Upper lobe of left lung (tissue), 6 donors: Measurements from ENCODE around the gene RABL2B. TPM values are rescaled to one million over a fixed set of nuclear protein-coding genes. Genes with fewer than 3 reads are reported as not detected.
"Not testable (repeated sequence)": the region's sequence is repeated elsewhere in the genome, so short reads cannot be mapped to it uniquely, and the experiment has no call there.

Experiments used
- ATAC-seq, 2 donors: fragments of 200-7000 bp; cut with Tn5 transposase; one replicate each; pipeline ENCODE4 v1.9.1; 2022; ENCODE audit warnings: mild to moderate bottlenecking in 2 of 2, moderate library complexity in 2 of 2; ENCODE audit not compliant: low FRiP score in 2 of 2
- DNase-seq, 2 donors: peaks; one replicate each; pipeline ENCODE4 v3.0.0-alpha.2; 2019 to 2020
- H3K27ac ChIP-seq, 4 donors: fragments of 200-600 bp; sonication (generic); one replicate each; pipeline ENCODE4 v1.5.1; 2016 to 2019
- H3K27me3 ChIP-seq, 4 donors: fragments of 200-600 bp; sonication (generic); one replicate each; pipeline ENCODE4 v1.5.1; 2017 to 2019
- H3K36me3 ChIP-seq, 4 donors: fragments of 200-600 bp; sonication (generic); one replicate each; pipeline ENCODE4 v1.5.1; 2016 to 2019
- H3K4me1 ChIP-seq, 4 donors: fragments of 200-600 bp; sonication (generic); one replicate each; pipeline ENCODE4 v1.5.1; 2018 to 2019
- H3K4me3 ChIP-seq, 4 donors: fragments of 200-600 bp; sonication (generic); one replicate each; pipeline ENCODE4 v1.5.1; 2017 to 2019; ENCODE audit warnings: mild to moderate bottlenecking in 2 of 4, moderate library complexity in 1 of 4
- H3K9me3 ChIP-seq, 4 donors: fragments of 200-600 bp; sonication (generic); one replicate each; pipeline ENCODE4 v1.5.1; 2018 to 2019
- POLR2A ChIP-seq, 4 donors: fragments of 450-650 bp; IDR thresholded peaks; one replicate each; pipeline ENCODE4 v1.5.1; 2016 to 2017; ENCODE audit warnings: antibody characterized with exemption in 4 of 4, mild to moderate bottlenecking in 2 of 4
- POLR2AphosphoS5 ChIP-seq, 2 donors: sonication (generic); formaldehyde crosslinking; IDR thresholded peaks; one replicate each; pipeline ENCODE4 v1.5.1; 2017; ENCODE audit warnings: antibody characterized with exemption in 2 of 2
- WGBS, 2 donors: methylation state at CpG; one replicate each; pipeline ENCODE4 v1.1.5; 2017 to 2018; 5-methylcytosine and 5-hydroxymethylcytosine counted together
- total RNA-seq, 6 donors: library from RNA; depleted of rRNA in 4 of 6; stranded (reverse); fragments of >200 nt in 4 of 6; gene quantifications; one replicate each; pipeline versions ENCODE4 v1.1.0 to v1.2.1, GENCODE V29; 2016 to 2021
- TF ChIP-seq, protein P1 (sequence below), 6 experiments: fragments of 450-650 bp in 4 of 6; fragments of 200-600 bp in 2 of 6; sonication (generic) in 2 of 6; IDR thresholded peaks; one replicate each; pipeline ENCODE4 v1.5.1; 2016 to 2019; ENCODE audit warnings: antibody characterized with exemption in 6 of 6
- donor health status: DM: no; HTN: no; CAD: no; lungs with moderate emphysema.
- donor health status: DM: no; HTN: yes; CAD: no; lungs with severe emphysema.

RABL2B gene
- total RNA-seq, result 10 to 100 TPM; 24.9 to 74.4 (median 38.1) TPM

DNA sequence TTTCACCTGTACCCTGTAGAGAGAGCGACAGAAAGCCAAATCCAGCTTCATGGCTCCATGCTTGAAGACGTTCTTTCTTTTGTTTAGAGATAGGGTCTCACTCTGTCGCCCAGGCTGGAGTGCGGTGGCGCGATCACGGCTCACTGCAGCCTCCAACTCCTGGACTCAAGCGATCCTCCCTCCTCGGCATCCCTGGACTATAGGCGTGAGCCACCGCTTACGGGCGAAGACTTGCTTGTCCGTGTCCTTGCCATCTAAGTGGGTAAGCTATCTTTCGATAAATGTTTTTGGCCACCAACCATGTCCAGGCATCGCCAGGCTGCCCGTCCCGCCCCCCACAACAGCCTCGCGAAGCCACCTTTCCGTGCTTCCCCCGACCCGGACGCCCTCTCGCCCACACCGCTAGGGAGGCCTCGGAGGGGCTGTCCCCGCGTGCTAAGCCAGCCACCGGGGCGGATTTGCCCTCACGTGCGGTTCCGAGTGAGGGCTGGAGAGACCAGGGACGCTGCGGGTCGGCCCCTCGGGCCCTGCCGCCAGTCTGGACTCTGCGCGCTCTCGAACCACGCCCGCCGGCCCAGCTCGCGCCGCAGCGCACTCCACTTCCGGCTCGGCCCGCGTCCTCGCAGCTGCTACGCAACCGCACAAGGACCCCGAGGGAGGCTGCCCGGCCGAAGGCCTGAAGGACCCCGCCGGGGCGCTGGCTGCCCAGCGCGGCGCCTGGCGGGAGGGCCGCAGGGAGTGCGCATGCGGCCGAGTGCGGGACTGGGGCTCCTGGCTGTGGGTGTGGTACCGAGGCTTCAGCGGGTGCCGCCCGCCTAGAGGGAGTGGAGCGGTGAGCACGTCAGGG lies at the start of gene RABL2B:
Gene RABL2B, minus strand, starts transcription at position 604 of the 847 bp plus-strand sequence. CDS start 1,342 bp downstream, outside the sequence.
- H3K9me3 ChIP-seq, H3K27me3 ChIP-seq, H3K4me1 ChIP-seq, H3K36me3 ChIP-seq: not testable (repeated sequence)
- peak within 1 kb of the TSS; percentile 25 to 62 (median 56) for H3K4me3 ChIP-seq
- peak; percentile 93 to 98 for DNase-seq
- peak in 1 of 2 donors; percentile 52 for TF ChIP-seq POLR2AphosphoS5 (IDR thresholded peaks at IDR 0.05)
- TF ChIP-seq, protein P1, sequence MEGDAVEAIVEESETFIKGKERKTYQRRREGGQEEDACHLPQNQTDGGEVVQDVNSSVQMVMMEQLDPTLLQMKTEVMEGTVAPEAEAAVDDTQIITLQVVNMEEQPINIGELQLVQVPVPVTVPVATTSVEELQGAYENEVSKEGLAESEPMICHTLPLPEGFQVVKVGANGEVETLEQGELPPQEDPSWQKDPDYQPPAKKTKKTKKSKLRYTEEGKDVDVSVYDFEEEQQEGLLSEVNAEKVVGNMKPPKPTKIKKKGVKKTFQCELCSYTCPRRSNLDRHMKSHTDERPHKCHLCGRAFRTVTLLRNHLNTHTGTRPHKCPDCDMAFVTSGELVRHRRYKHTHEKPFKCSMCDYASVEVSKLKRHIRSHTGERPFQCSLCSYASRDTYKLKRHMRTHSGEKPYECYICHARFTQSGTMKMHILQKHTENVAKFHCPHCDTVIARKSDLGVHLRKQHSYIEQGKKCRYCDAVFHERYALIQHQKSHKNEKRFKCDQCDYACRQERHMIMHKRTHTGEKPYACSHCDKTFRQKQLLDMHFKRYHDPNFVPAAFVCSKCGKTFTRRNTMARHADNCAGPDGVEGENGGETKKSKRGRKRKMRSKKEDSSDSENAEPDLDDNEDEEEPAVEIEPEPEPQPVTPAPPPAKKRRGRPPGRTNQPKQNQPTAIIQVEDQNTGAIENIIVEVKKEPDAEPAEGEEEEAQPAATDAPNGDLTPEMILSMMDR (IDR thresholded peaks at IDR 0.05), result peak in 3 of 6 experiments; percentile 17 to 26 (median 24)
- TF ChIP-seq POLR2A (IDR thresholded peaks at IDR 0.05), result peak in 1 of 4 donors; percentile 66
- WGBS, 2 donors, result 4% methylated on average over 7 of the region's 77 CpGs; no CpG with 5 or more reads in 1 of the 2 donors
- ATAC-seq, result peak; percentile 97 to 100
- peak within 1 kb of the TSS in 2 of 4 donors; percentile 15 to 61 for H3K27ac ChIP-seq

DNA sequence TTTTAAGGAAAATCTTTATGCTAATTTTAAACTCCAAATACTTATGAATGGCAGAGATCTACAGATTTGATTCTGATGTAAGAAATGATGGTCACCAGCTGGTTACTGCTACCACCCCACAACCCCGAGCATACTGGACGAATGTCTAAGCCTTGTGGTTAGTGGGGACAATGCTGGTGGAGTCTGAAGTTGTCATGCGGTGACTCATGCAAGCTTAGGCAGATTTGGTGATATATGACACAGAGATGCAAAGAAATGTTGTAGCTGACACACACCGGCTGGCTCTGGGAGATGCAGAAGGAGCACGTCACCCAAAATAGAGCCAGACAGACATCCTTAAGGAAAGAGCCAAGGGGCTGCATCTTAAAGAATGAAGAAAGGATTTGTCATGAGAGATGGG lies 3.5 kb upstream of the RABL2B start:
- not testable (repeated sequence) for H3K36me3 ChIP-seq, H3K4me1 ChIP-seq, H3K27ac ChIP-seq, H3K27me3 ChIP-seq, DNase-seq, ATAC-seq, H3K9me3 ChIP-seq, H3K4me3 ChIP-seq
- WGBS, 2 donors, result 40 to 62% methylated on average over 1 to 3 of the region's 5 CpGs

DNA sequence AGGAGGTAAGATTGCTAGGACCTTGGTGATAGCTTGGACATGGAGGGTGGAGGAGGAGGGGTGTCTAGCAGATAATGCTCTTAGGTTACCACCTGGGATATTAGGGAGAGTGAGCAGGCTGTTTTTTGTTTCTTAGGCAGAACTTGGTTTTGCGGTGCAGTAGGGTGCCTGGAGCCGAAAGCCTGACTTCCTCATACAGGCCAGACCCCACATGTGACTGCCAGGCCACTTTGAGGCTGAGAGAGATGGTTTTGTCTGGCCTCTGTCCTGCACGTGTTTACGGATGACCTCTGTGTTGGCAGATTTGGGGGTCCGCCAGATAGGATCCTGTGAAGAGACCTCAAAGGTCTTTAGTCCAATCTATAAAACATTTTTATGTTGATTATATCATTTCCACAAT lies 1.9 kb upstream of the RABL2B start:
- H3K4me3 ChIP-seq, H3K27me3 ChIP-seq, ATAC-seq, H3K9me3 ChIP-seq, H3K4me1 ChIP-seq, H3K36me3 ChIP-seq, H3K27ac ChIP-seq: not testable (repeated sequence)
- WGBS, 2 donors, result 74 to 77% methylated on average over 5 of the region's 5 CpGs
- DNase-seq, result peak in 1 of 2 donors; percentile 37

DNA sequence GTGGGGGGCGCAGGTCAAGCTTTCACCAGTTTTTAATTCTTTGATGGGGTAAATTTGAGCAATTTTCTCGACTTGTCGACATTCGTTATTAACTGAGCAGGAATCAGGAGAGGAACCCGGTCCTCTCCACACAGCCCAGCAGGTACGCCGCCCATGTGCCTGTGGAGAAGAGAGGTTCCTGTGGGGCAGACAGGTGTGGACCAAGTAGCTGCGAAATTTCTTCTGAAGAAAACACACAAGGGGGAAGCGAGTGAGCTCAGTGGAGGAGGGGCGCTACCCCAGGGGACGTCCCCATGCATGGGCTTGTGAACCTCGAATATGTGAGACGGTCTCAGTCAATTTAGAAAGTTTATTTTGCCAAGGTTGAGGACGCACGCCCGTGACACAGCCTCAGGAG lies 442 bp upstream of the RABL2B start:
- WGBS, 2 donors, result 0% methylated on average over 9 of the region's 16 CpGs; no CpG with 5 or more reads in 1 of the 2 donors
- H3K9me3 ChIP-seq, H3K4me1 ChIP-seq, H3K27me3 ChIP-seq, DNase-seq, H3K36me3 ChIP-seq: not testable (repeated sequence)
- H3K27ac ChIP-seq, result peak overlapping the region in 1 of 4 donors; percentile 61
- peak overlapping the region; percentile 25 to 62 (median 56) for H3K4me3 ChIP-seq
- peak; percentile 22 to 58 for ATAC-seq

DNA sequence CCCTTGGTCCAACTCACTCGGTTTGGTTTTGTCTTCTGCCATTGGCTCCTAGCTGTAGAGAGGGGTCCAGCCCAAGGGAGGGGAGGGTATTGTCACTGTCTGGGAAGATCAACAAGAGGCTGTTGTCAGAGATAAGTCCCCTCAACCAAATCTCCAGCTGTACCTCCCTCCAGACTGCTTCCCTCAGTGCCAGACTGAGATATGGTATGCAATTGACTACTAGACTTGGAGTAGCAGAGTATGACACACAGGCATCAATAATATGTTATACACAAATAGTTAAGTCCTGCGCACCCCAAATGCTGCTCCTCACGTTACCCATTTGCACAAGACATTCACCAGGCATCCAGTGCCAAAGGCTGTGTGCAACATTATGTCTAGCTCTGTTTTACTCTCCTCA lies 1.2 kb downstream of the RABL2B start:
- H3K4me3 ChIP-seq, DNase-seq, H3K9me3 ChIP-seq, ATAC-seq, H3K4me1 ChIP-seq, H3K36me3 ChIP-seq, H3K27me3 ChIP-seq, H3K27ac ChIP-seq: not testable (repeated sequence)
- WGBS, 2 donors, result 88 to 100% methylated on average over 2 of the region's 3 CpGs

DNA sequence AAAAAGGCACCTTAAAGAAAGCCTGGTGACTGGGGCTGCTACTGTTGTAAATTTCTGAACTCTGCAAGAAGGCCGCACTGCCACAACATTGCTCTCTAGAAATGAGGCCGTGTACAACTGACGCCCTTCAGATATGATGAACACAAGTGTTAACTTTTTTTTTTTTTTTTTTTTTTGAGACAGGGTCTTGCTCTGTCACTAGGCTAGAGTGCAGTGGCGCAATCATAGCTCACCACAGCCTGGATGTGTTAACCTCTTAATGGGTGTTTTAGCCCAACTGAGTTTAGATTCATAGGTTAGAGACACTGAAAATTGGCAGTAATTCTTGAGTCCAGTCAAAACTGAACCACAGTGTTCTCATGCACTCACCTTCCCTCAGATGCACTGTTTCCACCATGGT lies 3.2 kb downstream of the RABL2B start:
- 54 to 74% methylated on average over 4 of the region's 4 CpGs for WGBS, 2 donors

DNA sequence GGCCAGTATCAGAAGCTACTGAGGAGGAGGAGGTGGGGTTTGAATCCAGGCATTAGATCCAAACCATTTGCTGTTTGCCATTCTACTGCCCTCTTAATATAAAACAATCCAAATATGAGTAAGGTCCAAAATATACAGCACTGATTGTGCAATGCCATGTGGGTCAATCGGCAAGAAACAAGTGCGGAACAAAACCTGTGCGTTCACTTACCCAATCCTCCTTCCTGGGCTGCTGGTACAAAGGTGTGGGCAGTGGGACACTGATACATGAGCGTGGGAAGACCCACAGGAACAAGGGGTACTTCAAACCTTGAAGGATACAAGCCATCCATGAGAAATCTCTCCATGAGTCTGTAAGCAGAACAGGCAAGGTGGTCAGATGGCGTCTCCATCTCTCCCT lies 5.8 kb downstream of the RABL2B start:
- H3K9me3 ChIP-seq, ATAC-seq, H3K36me3 ChIP-seq, H3K27me3 ChIP-seq, H3K4me3 ChIP-seq, H3K4me1 ChIP-seq: not testable (repeated sequence)
- WGBS, 2 donors, result 74 to 76% methylated on average over 5 of the region's 5 CpGs
- peak overlapping the region in 1 of 4 donors; percentile 35 for H3K27ac ChIP-seq
- peak in 1 of 2 donors; percentile 46 for DNase-seq

More for the DNA sequence above, 3.2 kb downstream of the RABL2B start:
- not testable (repeated sequence) for ATAC-seq, H3K4me1 ChIP-seq, H3K36me3 ChIP-seq, H3K27me3 ChIP-seq, H3K4me3 ChIP-seq, H3K9me3 ChIP-seq, H3K27ac ChIP-seq
- DNase-seq, result peak in 1 of 2 donors; percentile 22

DNA sequence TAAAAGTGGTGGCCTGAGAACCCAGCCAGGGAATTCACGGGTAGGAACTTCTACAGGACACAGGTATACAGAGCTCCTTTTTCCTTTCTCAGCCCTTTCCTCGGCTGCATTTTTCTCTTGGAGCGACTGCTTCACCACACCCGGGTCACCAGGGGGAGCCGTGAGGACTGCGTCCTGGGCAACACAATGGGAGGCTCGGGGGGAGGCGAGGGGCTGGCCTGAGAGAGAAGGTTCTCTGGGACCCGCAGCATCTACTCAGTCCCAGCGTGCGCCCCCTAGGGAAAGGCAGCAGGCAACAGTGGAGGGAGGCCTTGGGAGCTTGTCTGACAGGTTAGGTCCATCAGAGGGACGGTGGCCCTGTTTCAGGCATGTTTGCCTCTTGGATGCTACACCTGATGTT lies 8.3 kb downstream of the RABL2B start:
- DNase-seq (peak in 1 of 2 donors; percentile 40), ATAC-seq (peak; percentile 38 to 41)
- not testable (repeated sequence) for H3K27me3 ChIP-seq, H3K27ac ChIP-seq, H3K4me3 ChIP-seq, H3K4me1 ChIP-seq, H3K9me3 ChIP-seq, H3K36me3 ChIP-seq
- TF ChIP-seq, protein P1 (IDR thresholded peaks at IDR 0.05), result peak in 4 of 6 experiments; percentile 25 to 54 (median 34)
- 17 to 40% methylated on average over 1 to 11 of the region's 12 CpGs for WGBS, 2 donors

DNA sequence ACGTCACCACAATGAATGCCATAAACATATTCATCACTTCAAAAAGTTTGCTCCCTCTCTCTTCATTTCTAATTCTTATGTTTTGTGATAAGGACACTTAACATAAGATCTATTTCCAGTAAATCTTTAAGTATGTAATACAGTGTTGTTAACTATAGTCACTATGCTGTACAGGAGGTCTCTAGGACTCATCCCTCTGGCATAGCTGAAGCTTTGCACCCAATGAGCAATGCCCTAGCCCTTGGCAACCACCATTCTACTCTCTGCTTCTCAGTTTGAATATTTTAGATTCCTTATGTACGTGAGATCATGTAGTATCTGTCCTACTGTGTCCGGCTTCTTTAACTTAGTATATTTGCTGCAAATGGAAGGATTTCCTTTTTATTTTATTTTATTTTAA lies 19.1 kb downstream of the RABL2B start:
- DNase-seq, H3K4me3 ChIP-seq, H3K27me3 ChIP-seq, H3K27ac ChIP-seq, ATAC-seq, H3K36me3 ChIP-seq, H3K4me1 ChIP-seq, H3K9me3 ChIP-seq: not testable (repeated sequence)
- 69 to 83% methylated on average over 3 of the region's 3 CpGs for WGBS, 2 donors

DNA sequence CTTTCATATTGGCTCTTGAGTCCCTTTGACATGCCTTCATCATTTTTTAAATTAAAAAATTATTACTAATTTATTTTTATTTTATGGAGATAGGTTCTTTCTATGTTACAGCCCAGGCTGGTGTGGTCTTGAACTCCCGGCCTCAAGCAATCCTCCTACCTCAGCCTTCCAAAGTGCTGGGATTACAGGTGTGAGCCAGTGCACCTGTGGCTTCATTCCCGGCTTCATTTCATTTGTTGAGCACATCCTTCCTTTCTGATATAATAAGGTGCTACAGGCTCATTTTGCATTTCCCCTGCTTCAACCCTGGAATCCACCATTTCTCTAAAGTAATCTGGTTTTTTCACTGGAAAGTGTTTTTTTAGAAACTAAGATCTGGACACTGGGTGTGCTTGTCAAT lies 21.6 kb downstream of the RABL2B start:
- not testable (repeated sequence) for H3K4me3 ChIP-seq, H3K4me1 ChIP-seq, DNase-seq, H3K27ac ChIP-seq, H3K27me3 ChIP-seq, H3K9me3 ChIP-seq, H3K36me3 ChIP-seq, ATAC-seq
- 90 to 93% methylated on average over 2 of the region's 2 CpGs for WGBS, 2 donors
